Stomach smooth muscle (tissue), 2 donors: ENCODE measurements around the gene EPB41L3.

Experiments
- H3K27ac ChIP-seq: one replicate; pipeline ENCODE4 v1.7.0; 2013; ENCODE audit warnings: mild to moderate bottlenecking, low read length, inconsistent platforms
- H3K27me3 ChIP-seq, 2 donors: one replicate each; pipeline ENCODE4 v1.7.0; 2013; ENCODE audit warnings: low read length in 2 of 2; ENCODE audit not compliant: insufficient read depth in 2 of 2, control insufficient read depth in 1 of 2
- H3K36me3 ChIP-seq, 2 donors: one replicate each; pipeline ENCODE4 v1.7.0; 2013; ENCODE audit warnings: low read length in 2 of 2; ENCODE audit not compliant: control insufficient read depth in 2 of 2, insufficient read depth in 2 of 2
- H3K4me1 ChIP-seq: one replicate; pipeline ENCODE4 v1.7.0; 2013; ENCODE audit warnings: low read length; ENCODE audit not compliant: control insufficient read depth, insufficient read depth
- H3K4me3 ChIP-seq, 2 donors: one replicate each; pipeline ENCODE4 v1.7.0; 2013; ENCODE audit warnings: low read length in 2 of 2
- H3K9ac ChIP-seq, 2 donors: one replicate each; pipeline ENCODE4 v1.7.0; 2013; ENCODE audit warnings: low read length in 2 of 2, mild to moderate bottlenecking in 1 of 2
- H3K9me3 ChIP-seq, 2 donors: one replicate each; pipeline ENCODE4 v1.7.0; 2013; ENCODE audit warnings: low read length in 2 of 2; ENCODE audit not compliant: control insufficient read depth in 2 of 2
- donor health status: healthy.
- donor health status: Pancreatic carcinoma.

EPB41L3 gene

DNA sequence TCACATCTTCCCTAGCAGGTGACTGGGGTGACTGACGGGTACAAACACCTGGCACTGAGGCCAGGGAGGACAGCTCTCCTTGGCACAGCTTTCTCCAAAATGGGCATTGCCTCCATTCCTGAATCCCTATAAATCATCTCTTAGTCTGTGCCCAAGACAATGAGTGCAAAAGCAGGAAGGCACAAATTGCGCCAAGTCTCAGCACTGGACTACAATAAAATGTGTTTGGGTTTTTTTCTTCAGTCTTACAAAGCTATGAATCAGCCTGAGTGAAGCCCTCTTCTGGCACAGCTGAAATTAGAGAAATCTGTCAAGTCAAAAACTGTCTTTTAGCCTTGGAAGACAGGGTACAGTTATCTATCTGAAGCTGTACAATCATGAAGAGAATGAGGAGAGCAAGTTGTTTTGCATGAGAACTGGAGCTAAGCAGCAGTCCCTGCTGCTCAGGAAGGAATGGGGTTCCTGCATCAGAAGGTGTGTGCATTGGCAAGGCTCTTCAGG is 90.8 kb downstream of the EPB41L3 start:
- no peak overlapping the region for H3K27ac ChIP-seq
- H3K9me3 ChIP-seq = no peaks in the 10 kb centered on the region
- H3K4me3 ChIP-seq = no peak overlapping the region
- H3K4me1 ChIP-seq = no peaks in the 10 kb centered on the region
- no peaks in the 10 kb centered on the region for H3K36me3 ChIP-seq
- H3K9ac ChIP-seq = no peak overlapping the region
- H3K27me3 ChIP-seq = no peaks in the 10 kb centered on the region

DNA sequence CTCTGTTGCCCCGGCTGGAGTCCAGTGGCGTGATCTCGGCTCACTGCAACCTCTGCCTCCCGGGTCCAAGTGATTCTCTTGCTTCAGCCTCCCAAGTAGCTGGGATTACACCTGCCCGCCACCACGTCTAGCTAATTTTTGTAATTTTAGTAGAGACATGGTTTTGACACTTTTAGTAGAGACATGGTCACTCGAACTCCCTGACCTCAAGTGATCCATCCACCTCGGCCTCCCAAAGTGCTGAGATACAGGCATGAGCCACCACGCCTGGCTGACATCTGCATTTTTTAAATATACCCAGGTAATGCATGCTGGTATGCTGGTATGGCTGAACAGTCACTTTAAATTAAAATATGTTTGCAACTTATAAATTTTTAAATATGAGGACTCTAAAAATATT is 91.9 kb downstream of the EPB41L3 start:
- Histone ChIP-seq H3K27me3 (no peaks in the 10 kb centered on the region), H3K27ac (no peak overlapping the region), H3K9me3 (no peaks in the 10 kb centered on the region)

DNA sequence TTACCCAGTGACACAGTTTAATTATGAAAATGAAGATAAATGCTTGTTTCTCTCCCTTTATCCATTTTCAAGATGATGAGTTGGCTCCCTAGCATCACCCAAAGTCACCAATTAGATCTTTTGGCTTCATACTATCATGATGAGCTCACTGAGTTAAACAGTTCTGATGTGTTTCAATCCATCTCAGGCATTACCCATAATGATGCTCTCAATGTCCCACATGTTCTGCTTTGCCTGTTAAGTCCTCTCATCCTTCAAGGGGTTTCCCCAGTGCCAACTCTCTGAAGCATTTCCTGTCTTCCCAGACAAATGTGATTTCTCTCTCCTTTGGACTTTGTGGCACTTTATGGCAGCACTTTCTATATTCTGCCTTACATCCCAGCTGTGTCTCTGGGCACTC is 92.6 kb downstream of the EPB41L3 start:
- no peak overlapping the region for H3K9ac ChIP-seq
- H3K4me3 ChIP-seq = no peak overlapping the region
- H3K27ac ChIP-seq = no peak overlapping the region
- no peaks in the 10 kb centered on the region for H3K4me1 ChIP-seq
- H3K27me3 ChIP-seq = no peaks in the 10 kb centered on the region
- H3K36me3 ChIP-seq = no peaks in the 10 kb centered on the region
- no peaks in the 10 kb centered on the region for H3K9me3 ChIP-seq

More for the DNA sequence above, 91.9 kb downstream of the EPB41L3 start:
- no peak overlapping the region for H3K4me3 ChIP-seq
- no peaks in the 10 kb centered on the region for H3K4me1 ChIP-seq
- H3K9ac ChIP-seq = no peak overlapping the region
- no peaks in the 10 kb centered on the region for H3K36me3 ChIP-seq

DNA sequence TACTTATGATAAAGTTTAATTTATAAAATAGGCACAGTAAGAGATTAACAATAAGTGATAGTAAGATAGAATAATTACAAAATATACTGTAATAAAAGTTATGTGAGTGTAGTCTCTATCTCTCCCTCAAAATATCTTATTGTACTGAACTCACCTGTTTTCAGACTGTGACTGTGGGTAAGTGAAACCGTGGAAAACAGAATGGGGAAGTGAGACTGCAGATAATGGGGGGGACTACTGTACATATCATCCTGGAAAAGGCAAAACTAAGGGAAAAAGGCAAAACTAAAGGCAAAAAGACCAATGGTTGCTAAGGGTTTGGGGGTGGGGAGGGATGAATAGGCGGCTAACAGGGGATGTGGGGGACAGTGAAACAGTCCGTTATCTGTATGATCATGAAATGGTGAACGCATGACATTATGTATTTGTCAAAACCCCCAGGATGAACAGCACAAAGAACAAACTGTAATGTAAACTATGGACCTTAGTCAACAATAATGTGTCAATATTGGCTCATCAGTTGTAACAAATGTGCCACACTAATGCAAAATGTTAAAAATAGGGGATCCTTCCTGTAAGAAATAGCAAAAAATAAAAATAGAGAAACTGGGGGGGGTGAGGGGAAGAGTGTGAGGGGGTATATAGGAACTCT is 93.8 kb downstream of the EPB41L3 start:
- Histone ChIP-seq H3K4me3 (no peak overlapping the region), H3K4me1 (no peaks in the 10 kb centered on the region), H3K27ac (no peak overlapping the region), H3K27me3 (no peaks in the 10 kb centered on the region), H3K9me3 (no peaks in the 10 kb centered on the region), H3K36me3 (no peaks in the 10 kb centered on the region), H3K9ac (no peak overlapping the region)

DNA sequence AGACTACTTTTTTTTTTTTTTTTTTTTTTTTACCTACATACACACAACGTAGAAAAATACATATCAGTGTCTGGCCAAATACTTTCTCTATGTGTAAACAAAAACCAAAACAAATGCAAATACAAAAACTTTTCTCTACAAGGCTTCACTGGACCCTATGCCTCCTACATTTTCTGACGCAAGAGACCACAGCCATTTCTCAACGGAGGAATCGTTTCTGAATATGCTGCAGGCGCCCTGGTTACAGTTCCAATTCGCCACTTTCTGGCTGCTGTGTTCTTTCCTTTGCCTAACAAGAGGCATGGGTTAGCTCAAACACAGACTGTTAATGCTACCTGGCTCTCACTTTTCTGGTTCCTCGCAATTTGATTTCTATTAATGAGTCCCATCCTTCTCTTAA is 96.4 kb downstream of the EPB41L3 start:
- Histone ChIP-seq H3K9ac (no peak overlapping the region), H3K27ac (no peak overlapping the region), H3K9me3 (no peaks in the 10 kb centered on the region), H3K27me3 (no peaks in the 10 kb centered on the region), H3K4me1 (no peaks in the 10 kb centered on the region), H3K36me3 (no peaks in the 10 kb centered on the region), H3K4me3 (no peak overlapping the region)

DNA sequence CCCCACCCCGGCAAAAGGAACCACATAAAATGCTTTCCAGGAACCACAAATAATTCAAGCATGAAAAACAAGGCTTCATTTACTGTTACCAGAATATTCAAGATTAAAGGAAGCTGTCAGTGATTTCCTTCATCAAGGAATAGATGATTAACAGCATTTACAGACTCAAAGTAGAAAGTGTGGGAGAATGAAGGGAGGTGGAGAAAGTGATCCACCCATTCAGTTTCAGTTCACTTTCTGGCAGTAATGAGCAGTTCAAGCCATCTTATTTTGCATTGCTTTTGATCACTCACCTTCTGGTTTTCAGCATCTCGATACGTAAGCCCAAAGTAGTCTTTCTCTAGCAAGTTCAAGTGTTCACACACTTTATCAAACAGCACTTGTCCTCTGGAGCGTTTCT is 99.0 kb downstream of the EPB41L3 start:
- Histone ChIP-seq H3K9me3 (no peaks in the 10 kb centered on the region), H3K27me3 (no peaks in the 10 kb centered on the region)

DNA sequence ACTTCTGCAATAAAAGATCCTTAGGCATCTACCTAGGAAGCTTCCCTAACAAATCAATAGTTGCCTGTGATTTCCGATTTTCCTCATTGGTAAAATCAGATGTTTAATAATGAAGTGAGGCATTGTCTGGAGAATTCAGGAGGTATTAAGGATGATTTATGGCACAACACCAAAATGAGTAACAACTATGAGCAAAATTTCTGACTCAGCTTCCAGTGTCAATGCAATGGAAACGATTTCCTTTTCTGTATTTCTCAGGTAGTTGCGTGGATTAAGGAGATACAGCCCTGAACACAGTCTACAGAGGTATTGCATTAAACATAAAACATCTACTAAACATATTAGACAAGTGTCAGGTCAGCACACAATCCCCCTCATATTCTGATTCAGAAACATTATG is 99.5 kb downstream of the EPB41L3 start:
- no peak overlapping the region for H3K4me3 ChIP-seq

More for the DNA sequence above, 99.0 kb downstream of the EPB41L3 start:
- Histone ChIP-seq H3K27ac (no peak overlapping the region), H3K36me3 (no peaks in the 10 kb centered on the region), H3K4me1 (no peaks in the 10 kb centered on the region), H3K4me3 (no peak overlapping the region), H3K9ac (no peak overlapping the region)

DNA sequence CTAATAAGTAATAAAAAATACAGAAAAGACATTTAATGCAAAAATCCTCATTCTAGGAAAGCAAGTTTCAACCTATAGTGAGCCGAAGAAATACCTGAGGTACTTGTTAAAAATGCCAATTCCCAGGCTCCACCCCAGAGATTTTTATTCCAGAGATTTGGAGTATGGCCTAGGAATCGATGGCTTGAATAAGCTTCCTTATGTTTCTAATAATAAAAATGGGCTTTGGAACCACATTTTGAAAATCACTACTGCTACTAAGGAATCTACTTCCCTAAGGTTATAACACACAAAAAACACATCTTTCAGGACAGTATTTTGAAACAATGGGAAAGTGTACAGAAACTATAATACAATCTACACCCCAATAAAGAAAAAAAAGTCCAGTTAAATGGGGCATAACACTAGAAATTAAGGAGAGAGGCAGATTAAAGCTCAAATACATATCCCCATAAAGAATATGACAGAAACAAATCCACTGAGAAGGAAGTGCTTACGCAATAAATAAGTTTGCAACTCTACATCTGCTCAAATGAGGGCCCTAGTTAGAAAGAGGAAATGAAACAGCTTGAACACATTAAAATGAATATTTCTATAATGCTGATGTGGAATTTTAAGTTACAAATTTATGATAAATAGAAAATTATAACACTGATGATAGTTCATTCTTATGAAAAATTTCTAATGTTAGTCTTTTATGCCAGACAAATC is 103.7 kb downstream of the EPB41L3 start:
- Histone ChIP-seq H3K36me3 (no peaks in the 10 kb centered on the region), H3K9ac (no peak overlapping the region), H3K27me3 (no peaks in the 10 kb centered on the region), H3K9me3 (no peaks in the 10 kb centered on the region), H3K27ac (no peak overlapping the region), H3K4me3 (no peak overlapping the region), H3K4me1 (no peaks in the 10 kb centered on the region)

More for the DNA sequence above, 99.5 kb downstream of the EPB41L3 start:
- no peaks in the 10 kb centered on the region for H3K9me3 ChIP-seq
- H3K36me3 ChIP-seq = no peaks in the 10 kb centered on the region
- H3K4me1 ChIP-seq = no peaks in the 10 kb centered on the region
- H3K27ac ChIP-seq = no peak overlapping the region
- no peaks in the 10 kb centered on the region for H3K27me3 ChIP-seq
- H3K9ac ChIP-seq = no peak overlapping the region

DNA sequence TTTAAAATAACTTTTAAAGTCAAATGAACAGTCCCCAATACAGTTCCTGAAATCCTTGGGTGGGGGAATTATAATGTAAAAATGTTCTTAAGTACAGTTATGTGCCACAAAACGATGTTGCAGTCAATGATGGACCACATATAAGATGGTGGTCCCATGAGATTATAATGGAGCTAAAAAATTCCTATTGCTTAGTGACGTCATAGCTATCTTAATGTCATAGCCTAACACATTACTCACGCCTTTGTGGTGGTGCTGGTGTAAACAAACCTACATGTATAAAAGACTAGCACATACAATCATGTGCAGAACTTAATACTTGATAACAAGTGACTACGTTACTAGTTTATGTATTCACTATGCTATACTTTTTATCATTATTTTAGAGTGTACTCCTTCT is 109.4 kb downstream of the EPB41L3 start:
- H3K4me3 ChIP-seq = no peak overlapping the region
- H3K36me3 ChIP-seq = no peaks in the 10 kb centered on the region
- H3K27me3 ChIP-seq = no peaks in the 10 kb centered on the region
- H3K27ac ChIP-seq = no peak overlapping the region
- no peaks in the 10 kb centered on the region for H3K4me1 ChIP-seq
- no peaks in the 10 kb centered on the region for H3K9me3 ChIP-seq
- no peak overlapping the region for H3K9ac ChIP-seq

DNA sequence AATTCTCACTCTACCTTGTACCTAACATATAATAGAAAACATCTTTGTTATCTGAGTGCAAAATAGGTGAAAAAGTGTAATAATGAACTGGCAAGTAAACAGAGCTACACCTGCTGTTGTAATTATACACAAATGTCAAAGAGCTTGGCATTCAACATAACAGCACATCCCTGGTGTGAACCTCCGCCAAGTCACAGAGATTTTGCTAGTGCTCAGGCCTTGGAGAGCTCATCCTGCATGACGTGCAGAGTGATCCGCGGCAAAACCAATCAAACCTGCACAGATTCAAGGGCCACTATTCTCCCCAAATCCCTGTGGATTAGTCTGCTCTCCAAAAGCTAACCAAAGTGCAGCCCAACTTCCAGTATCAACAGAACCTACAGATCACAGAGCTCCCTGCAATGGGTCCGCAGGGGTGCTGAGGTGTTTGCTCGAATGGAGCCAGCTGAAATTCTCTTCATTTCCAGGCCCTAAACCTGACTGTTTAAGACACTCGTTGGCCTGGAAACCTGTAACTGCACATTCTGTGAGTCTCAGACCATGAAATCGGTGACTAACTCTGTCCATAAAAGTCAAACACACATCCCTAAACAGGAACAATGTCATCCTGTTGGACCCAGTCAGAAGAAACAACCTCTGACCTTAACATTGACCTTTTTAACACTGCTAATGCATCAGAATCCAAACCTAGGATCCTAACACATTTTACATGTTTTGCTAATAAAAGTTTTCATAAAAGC is 111.8 kb downstream of the EPB41L3 start:
- no peaks in the 10 kb centered on the region for H3K9me3 ChIP-seq
- H3K4me1 ChIP-seq = no peaks in the 10 kb centered on the region
- H3K9ac ChIP-seq = no peak overlapping the region
- no peak overlapping the region for H3K4me3 ChIP-seq
- peaks cover 0 to 2% of the 10 kb centered on the region in 2 donors for H3K36me3 ChIP-seq
- no peak overlapping the region for H3K27ac ChIP-seq
- no peaks in the 10 kb centered on the region for H3K27me3 ChIP-seq
